Globus pallidus (tissue), 1 donor: ENCODE data around the gene SCUBE3.

Experiments used
- DNase-seq: peaks from one replicate; pipeline ENCODE4 v3.0.0-alpha.2; 2015; ENCODE audit warnings: low spot score

Gene SCUBE3

DNA sequence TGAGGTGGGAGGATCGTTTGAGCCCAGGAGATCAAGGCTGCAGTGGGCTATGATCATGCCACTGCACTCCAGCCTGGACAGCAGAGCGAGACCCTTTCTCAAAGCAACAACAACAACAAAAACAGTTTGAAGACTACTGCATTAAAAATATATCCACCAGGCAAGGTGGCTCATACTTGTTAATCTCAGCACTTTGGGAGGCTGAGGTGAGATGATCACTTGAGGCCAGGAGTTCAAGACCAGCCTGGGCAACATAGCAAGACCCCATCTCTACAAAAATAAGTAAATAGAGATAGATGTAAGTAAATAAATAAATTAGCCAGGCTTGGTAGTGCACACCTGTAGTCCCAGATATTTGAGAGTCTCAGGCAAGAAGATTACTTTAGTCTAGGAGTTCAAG lies 58.2 kb downstream of the SCUBE3 start:
- DNase-seq: no peak

DNA sequence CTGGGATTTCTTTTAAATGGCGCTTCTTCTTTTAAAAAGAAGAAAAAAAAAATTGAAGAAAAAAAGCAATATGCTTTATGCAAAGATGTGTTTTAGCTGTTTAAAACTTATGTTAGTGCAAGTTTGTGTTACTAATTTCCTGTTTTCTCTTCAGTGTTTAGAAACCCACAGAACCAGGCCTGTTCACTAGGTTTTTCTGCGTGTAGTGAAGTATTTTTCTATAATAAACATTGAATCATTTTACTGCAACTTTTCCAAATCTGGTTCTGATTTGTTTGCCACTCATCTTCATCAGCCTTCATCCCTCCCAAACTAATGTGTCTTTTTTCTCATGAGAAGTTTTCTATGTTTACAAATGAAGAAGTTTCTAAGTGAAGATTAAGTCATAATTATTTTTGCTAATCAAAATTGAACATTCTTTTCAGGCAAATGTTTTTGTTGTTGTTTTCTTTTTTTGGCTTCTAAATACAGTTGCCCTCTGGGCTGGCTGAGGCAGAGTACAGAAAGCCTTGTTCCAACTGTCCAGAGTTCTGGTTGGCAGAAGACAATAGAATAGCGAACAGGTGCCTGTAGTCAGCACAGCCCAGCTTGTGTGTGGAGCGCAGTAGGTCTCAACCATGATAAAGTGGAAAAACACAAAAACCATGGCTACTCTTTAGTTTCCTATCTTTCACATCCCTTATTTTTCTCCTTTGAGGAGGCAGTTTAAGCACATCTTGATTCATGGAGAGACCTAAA lies 60.2 kb downstream of the SCUBE3 start:
- DNase-seq: no peak

DNA sequence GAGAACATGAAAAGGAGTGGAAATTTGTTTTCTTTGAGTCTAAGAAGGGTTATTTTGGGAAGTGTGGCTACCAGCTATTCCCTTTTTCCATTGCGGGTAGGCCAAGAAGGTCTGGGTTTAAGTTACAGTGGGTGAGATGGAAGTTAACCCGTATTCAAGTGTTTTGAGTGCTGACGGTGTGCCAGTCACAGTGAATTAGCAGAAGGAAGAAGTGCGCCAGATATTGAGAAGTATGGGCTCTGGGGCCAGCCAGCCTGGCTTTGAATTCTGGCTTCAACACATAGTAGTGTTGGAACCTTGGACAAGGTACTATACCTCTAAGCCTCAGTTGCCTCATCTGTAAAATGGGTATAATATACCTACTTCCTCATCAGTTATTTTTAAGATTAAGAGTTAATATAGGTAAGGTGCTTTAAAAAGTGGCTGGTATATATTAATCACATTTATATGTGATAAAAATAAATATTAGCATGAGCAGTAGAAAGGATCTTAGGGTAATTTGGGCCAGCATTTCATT lies 62.0 kb downstream of the SCUBE3 start:
- DNase-seq: no peak

DNA sequence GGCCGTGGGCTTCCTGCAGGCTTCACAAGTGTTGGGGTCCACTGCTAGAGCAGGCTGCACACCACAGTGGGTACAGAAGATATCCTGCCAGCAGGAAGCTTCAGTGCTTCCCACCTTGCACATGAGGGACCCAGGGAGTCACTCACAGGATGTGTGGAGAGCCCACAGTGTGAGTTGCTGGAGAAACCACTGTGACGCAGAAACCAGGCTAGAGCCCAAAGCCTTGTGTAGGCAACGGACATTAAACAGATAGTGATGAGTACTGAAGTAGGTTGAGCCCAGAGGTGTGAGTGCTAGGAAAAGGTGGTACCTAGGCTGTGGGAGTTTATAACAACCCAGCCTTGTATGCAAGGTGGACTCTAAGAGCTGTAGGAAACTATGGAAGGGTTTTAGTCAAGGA lies 65.0 kb downstream of the SCUBE3 start:
- DNase-seq: no peak

GRCh38 chr6:35280903-35281302 lies 67.1 kb downstream of the SCUBE3 start:
- no peak for DNase-seq

DNA sequence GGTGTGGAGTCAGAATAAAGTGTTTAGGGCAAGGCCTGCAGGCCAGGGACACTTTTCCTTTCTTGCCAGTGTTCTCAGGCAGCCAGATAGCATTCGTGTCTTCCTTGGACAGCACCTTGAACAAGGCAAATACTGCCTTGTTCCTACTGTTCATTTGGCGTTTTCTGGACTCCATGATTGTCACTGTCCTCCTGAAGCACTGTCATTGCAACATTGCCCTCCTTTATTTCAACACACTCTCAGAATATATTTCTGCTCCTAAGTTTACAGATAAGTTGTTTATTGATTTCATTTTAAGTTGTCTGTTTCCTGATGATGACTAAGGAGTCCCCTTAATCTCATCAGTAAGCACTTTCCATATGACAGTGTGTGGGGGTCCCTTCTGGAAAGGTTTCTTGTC lies 68.7 kb downstream of the SCUBE3 start:
- DNase-seq: no peak

DNA sequence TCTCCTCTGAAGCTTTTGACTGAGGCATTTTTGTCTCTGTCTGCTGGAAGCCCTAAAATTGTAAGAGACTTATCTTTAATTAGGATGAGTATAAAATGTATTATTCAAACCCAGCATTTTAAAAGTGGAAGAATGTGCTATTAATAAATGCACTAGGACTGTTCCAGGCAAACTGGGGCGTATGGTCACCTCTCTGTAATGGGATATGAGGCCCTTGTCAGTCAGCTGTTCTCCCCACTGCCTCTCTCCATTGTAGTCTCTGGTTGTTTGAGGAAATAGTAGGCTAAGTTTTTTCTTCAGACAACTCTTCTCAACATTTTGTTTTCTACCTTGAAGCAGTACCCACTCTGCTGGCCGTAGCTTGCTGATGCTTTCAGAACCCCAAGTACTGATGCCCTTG lies 69.6 kb downstream of the SCUBE3 start:
- no peak for DNase-seq

- peak; percentile 29 for DNase-seq
Observed at GRCh38 chr6:35287671-35288396, 74.1 kb downstream of the SCUBE3 start.

DNA sequence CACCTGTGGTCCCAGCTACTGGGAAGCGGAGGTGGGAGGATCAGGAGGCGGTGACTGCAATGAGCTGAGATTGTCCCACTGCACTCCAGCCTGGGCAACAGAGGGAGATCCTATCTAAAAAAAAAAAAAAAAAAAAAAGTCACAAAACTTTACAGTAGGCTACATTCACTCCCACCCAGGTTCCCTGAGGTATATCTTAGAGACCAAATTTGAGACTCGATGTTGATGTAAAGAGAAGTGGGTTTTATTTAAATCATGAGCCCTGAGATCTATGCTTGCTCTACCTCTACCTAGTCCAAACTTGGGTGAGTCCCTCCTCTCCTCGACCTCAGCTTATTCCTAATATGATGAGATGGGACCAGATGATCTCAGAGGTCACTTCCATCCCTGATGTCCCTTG lies 75.1 kb downstream of the SCUBE3 start:
- DNase-seq: no peak

DNA sequence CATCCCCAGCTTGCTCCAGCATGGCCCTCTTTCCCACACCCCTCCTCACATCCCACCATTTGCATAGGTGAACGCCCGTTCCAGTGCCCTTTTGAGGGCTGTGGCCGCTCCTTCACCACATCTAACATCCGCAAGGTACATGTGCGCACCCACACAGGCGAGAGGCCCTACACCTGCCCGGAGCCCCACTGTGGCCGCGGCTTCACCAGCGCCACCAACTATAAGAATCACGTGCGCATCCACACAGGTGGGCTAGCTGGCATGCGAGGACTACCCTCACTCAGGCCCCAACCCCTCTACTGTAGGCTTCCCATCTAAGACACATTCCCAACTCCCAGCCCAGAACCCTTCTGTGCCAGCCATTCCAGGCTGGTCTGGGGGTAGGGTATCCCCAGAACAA lies 77.7 kb downstream of the SCUBE3 start:
- DNase-seq: no peak

- DNase-seq: no peak
Observed at GRCh38 chr6:35292494-35292893, 78.7 kb downstream of the SCUBE3 start.

GRCh38 chr6:35293681-35294080 lies 79.9 kb downstream of the SCUBE3 start:
- DNase-seq: no peak

DNA sequence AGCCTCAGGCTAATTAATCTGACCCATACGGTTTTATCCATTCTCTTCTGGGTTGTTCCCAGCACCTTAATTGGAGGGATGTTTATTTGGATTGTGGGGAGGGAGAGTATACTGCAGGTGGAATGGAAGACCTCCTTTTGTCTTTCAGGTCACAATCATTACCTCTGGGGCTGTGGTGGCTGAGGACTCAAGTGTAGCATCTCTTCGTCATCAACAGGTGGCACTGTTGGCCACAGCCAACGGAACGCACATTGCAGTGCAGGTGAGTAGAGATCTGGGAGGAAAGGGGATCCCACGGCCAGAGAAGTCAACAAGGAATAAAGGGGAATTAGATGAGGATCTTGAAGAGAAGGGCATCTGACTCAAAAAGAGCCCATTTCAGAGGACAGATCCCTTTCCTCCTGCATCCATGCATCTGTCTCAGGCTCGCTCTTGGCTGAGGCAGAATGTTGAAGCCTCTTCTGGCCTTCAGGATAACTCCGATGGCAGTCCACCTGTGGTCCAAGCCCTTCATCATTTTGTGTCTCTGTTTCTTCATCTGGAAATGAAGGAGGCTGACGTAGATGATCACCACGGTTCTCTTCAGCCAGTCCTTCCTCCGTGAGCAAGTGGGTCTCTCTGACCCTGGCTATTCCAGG lies 80.7 kb downstream of the SCUBE3 start:
- no peak for DNase-seq

GRCh38 chr6:35295036-35295435 lies 81.3 kb downstream of the SCUBE3 start:
- DNase-seq: no peak

DNA sequence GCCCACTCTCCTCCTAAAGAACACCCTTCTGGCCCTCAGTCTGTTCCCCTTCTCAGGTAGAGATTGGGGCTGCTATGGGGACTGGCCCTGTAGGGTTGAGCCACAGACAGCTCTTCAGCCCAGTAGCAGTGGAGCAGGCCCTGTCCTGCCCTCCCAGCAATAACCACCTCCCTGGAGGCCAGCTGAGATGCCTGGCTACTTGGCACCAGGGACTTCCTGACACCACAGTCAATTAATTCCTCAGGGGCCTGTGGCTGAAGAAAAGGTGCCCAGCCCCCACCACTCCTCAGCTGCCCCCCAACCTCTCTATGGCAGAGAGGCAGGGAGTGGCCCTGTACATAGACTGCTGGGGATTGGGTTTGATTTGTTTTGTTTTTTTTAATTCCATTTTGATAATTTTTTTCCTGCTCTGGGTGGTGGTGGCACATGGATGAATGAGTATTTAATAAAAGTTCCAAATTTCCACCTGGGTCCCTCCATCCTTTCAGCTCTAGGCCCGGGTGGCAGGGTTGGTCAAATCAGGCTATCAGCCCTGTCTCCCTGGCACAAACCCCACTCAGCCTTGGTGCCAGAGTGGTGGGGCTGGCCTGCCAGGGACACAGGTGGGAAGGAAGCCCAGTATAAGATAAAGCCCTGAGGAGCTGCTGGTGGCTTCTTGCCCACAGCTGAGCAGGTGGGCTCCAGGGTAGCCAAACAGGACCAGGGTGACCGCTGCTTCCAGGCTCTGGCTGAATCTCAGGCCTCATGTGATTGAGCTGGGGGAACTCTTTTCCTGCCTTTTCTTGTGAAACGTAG lies 82.0 kb downstream of the SCUBE3 start:
- no peak for DNase-seq

- no peak for DNase-seq
Observed at GRCh38 chr6:35296931-35297600, 83.3 kb downstream of the SCUBE3 start.

- peak; percentile 46 for DNase-seq
Observed at GRCh38 chr6:35297601-35298481, 84.1 kb downstream of the SCUBE3 start, which contains the start of gene DEF6. DEF6 (plus strand) TSS chr6:35297818; CDS start chr6:35297857, 39 bp downstream.

GRCh38 chr6:35298625-35299140 lies 84.9 kb downstream of the SCUBE3 start:
- no peak for DNase-seq

GRCh38 chr6:35299674-35300073 lies 85.9 kb downstream of the SCUBE3 start:
- DNase-seq: peak; percentile 40

GRCh38 chr6:35300848-35301247 lies 87.1 kb downstream of the SCUBE3 start:
- DNase-seq: no peak
